Fibroblast of skin of abdomen (primary cell): ENCODE data around the gene SINHCAF.

Experiments used
- DNase-seq: peaks from one replicate; pipeline ENCODE4 v3.0.0-alpha.2; 2013

The SINHCAF gene

GRCh38 chr12:31231611-31232360 lies 94.2 kb downstream of the SINHCAF start:
- no peak for DNase-seq
